Testis (tissue), 2 donors: ENCODE measurements around the gene ZCWPW2.

Experiments used
- POLR2A ChIP-seq: fragments of 450-650 bp; IDR thresholded peaks from one replicate; pipeline ENCODE4 v1.6.1; 2017; ENCODE audit warnings: antibody characterized with exemption, mild to moderate bottlenecking, moderate library complexity
- TF ChIP-seq, protein P1 (sequence below), 3 experiments: fragments of 450-650 bp in 2 of 3; fragments of 200-600 bp in 1 of 3; sonication (generic) in 1 of 3; IDR thresholded peaks; one replicate each; pipeline ENCODE4 v1.5.1; 2016 to 2019; ENCODE audit warnings: antibody characterized with exemption in 3 of 3, mild to moderate bottlenecking in 2 of 3, moderate library complexity in 1 of 3

DNA sequence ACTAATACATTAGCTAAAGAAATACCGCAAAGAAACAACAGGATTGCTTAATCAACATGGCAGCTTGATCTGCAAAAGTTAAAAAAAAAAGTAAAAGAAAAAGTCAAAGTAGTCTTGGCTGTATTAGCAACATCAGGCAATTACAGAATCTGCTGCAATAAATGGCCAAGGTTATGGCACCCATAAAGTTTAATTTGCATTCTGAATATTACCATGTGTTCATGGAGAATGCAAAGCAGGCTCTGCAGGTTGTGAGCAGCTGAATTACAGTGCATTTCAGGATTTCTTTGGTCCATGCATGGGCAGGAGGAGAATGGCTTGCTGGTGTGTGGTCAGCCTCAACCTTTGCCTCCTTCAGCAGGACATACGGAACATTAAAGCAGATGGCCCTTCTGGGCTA is 199.2 kb downstream of the ZCWPW2 start:
- TF ChIP-seq, protein P1, sequence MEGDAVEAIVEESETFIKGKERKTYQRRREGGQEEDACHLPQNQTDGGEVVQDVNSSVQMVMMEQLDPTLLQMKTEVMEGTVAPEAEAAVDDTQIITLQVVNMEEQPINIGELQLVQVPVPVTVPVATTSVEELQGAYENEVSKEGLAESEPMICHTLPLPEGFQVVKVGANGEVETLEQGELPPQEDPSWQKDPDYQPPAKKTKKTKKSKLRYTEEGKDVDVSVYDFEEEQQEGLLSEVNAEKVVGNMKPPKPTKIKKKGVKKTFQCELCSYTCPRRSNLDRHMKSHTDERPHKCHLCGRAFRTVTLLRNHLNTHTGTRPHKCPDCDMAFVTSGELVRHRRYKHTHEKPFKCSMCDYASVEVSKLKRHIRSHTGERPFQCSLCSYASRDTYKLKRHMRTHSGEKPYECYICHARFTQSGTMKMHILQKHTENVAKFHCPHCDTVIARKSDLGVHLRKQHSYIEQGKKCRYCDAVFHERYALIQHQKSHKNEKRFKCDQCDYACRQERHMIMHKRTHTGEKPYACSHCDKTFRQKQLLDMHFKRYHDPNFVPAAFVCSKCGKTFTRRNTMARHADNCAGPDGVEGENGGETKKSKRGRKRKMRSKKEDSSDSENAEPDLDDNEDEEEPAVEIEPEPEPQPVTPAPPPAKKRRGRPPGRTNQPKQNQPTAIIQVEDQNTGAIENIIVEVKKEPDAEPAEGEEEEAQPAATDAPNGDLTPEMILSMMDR (IDR thresholded peaks at IDR 0.05) = no peak
- TF ChIP-seq POLR2A = no peak
